ENCODE data around the gene RALY. TPM values are rescaled to one million over a fixed set of nuclear protein-coding genes. Genes with fewer than 3 reads are reported as not detected.

Gene RALY
- total RNA-seq, 1 experiment from 2014 or later, result 119 TPM

GRCh38 chr20:33995053-33995831 is 1.5 kb downstream of the RALY start:
- RAD21 ChIA-PET (ENCODE audit: low non-redundant PET in 1 of 2, low total read pairs in 2 of 2, uncharacterized antibody in 2 of 2, unreplicated experiment in 2 of 2), result no interaction called here
- BruUV-seq (replicated peaks), result TSS peak; percentile 62
- intact Hi-C loops (cut with micrococcal nuclease), result no loop called here
- TF ChIP-seq ATF3 (IDR thresholded peaks at IDR 0.05) (no peak), REST (IDR thresholded peaks at IDR 0.05; ENCODE audit: low read depth) (no peak), SIN3A (IDR thresholded peaks at IDR 0.05; ENCODE audit: low read depth) (peak; percentile 0; the same call in 1 of the 2 replicates)
- no peaks in the 10 kb centered on the region for H3K9me3 ChIP-seq (ENCODE audit: control insufficient read depth in 1 of 2, insufficient read depth in 1 of 2, low read depth in 1 of 2, low read length in 2 of 2)
- peak overlapping the region; percentile 76 to 91 for H3K4me3 ChIP-seq (replicated peaks in 1 of 2; ENCODE audit: low read depth in 1 of 2, low read length in 2 of 2)
- H3K9ac ChIP-seq (ENCODE audit: low read length), result peak overlapping the region; percentile 81
- H3K27me3 ChIP-seq (ENCODE audit: insufficient read depth, low read length), result no peaks in the 10 kb centered on the region
- peaks cover 75% of the 10 kb centered on the region for H3K79me2 ChIP-seq (ENCODE audit: insufficient read depth, low read length)
- no peak for DNase-seq (ENCODE audit: low read depth, low spot score)
- no peaks in the 10 kb centered on the region for H3K9me2 ChIP-seq (ENCODE audit: insufficient read depth)
- peak overlapping the region; percentile 89 for H3K4me2 ChIP-seq (ENCODE audit: low read length)
- H3K4me1 ChIP-seq (ENCODE audit: control insufficient read depth in 1 of 2, insufficient read depth in 2 of 2, low read length in 2 of 2), result peaks cover 11 to 27% of the 10 kb centered on the region in 2 experiments
- POLR2A ChIA-PET, result no interaction called here
- peak overlapping the region; percentile 92 for H3K27ac ChIP-seq (ENCODE audit: low read depth, low read length)
- peaks cover 16% of the 10 kb centered on the region; the same call in 1 of the 2 replicates for H4K20me1 ChIP-seq (ENCODE audit: insufficient read depth)
- CTCF ChIA-PET, result no interaction called here
- no peak for ATAC-seq
- H2AFZ ChIP-seq (ENCODE audit: low read depth, low read length, poor library complexity, severe bottlenecking), result no peak overlapping the region
- no peaks in the 10 kb centered on the region for H3K36me3 ChIP-seq (ENCODE audit: control insufficient read depth in 1 of 2, insufficient read depth in 2 of 2, low read length in 2 of 2)

Measured in HCT116 (cell line).